ENCODE data around the gene TEDC2.
"Not testable (repeated sequence)": the region's sequence is repeated elsewhere in the genome, so short reads cannot be mapped to it uniquely, and the experiment has no call there.

The TEDC2 gene

DNA sequence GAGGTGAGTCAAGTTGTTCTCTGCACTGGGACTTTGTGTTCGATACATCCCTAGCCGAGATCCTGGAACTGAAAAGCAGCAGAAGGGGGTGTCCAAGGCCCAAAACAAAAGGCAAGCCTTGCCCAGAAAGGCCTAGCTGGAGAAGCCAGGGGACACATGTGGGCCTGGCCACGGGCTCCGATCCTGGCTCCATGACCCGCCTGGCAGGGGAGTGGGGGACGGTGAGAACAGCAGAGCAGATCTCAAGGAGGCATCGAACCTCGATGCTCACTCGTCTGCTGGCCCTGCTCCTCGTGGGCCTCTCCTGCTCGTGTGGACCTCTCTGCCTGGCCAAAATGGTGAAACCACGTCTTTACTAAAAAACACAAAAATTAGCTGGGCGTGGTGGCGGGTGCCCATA lies 21.8 kb upstream of the TEDC2 start:
- DNase-seq (ENCODE audit: low read depth), result no peak

DNA sequence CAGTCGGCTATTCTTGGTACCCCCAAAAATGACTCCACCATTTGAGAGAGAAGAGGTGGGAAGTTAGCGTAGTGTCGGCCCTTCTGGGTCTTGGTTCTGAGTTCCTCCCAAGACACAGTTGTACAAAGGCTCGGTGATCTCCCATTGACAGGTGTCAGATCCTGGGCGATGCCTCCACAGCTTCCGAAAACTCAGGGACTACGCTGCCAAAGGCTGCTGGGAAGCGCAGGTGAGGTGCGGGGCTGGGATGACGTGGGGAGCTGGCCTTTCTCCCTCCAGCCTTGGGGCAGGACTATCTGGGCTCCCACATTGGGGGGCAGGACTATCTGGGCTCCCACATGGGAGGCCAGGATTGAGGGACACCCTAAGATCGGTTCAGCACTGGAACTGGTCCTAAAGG lies 20.3 kb upstream of the TEDC2 start:
- DNase-seq (ENCODE audit: low read depth), result no peak

DNA sequence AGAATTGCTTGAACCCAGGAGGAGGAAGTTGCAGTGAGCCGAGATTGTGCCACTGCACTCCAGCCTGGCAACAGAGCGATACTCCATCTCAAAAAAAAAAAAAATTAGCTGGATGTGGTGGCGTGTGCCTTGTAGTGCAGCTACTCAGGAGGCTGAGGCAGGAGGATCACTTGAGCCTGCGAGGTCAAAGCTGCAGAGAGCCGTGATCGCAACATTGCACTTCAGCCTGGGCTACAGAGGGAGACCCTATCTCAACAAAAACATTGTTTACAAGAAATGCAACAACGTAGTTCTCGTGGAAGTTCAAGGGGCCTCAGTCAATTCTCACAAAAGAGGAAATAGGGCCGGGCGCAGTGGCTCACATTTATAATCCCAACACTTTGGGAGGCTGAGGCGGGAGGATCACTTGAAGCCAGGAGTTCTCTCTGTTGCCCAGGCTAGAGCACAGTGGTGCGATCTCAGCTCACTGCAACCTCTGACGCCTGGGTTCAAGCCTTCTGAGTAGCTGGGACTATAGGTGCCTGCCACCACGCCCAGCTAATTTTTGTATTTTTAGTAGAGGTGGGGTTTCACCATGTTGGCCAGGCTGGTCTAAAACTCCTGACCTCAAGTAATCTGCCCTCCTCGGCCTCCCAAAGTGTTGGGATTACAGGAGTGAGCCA lies 18.6 kb upstream of the TEDC2 start:
- DNase-seq (ENCODE audit: low read depth), result not testable (repeated sequence)

DNA sequence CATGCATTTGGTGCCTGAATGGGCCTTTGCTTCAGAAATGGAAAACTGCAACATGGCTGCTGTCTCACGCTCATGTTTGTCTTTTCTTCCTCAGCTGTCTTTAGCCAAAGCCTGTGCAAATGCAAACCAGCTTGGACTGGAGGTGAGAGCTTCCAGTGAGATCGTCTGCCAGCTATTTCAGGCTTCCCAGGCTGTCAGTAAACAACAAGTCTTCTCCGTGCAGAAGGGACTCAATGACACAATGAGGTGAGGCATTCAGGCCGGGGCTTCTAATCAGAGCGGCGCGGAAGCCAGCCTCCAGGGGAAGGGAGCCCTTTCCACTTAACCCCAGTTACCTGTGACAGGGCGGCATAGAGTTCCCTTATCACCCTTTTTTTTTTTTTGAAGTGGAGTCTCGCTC lies 16.4 kb upstream of the TEDC2 start:
- no peak for DNase-seq (ENCODE audit: low read depth)

DNA sequence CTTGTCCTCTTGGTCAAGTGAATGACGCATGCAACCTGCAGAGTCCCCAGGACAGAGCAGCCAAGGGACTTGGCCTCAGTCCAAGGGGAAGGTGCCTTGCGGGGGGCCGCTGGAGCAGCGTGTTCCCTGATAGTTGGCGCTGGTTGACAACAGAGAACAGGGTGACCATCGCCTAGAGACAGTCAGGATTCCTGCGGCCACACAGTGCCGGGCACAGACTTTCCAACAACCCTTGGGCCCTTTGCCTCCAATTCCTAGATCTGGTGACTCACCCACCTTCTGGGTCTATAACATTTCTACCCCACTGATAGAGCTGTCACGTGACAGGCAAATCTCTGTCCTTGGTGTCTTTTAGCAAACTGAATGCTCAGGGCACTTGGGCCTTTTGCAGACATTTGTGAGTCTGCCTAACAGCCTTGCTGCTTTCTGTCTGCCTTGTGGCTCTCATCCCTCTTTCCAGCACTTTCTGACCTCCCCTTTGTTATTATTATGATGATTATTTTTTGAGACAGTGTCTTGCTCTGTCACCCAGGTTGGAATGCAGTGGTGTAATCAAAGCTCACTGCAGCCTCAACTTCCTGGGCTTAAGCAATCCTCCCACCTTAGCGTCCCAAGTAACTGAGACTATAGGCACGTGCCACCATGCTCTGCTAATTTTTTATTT lies 11.9 kb upstream of the TEDC2 start:
- DNase-seq (ENCODE audit: low read depth), result no peak

DNA sequence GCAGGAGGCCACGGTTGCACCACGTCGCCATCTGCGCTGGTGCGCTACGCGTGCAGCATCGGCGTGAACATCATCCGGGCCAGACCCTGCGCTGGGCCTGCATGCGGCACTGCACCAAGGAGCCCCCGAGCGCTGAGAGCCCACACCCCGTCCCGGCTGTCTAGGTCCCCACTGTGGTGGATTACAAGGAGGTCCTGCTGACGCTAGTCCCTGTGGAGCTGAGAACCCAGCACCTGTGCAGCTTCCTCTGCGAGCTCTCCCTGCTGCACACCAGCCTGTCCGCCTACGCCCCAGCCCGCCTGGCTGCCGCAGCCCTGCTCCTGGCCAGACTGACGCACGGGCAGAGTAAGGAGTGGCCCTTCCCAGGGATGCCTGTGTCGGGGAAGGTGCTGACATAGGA lies 10.8 kb upstream of the TEDC2 start:
- no peak for DNase-seq (ENCODE audit: low read depth)

DNA sequence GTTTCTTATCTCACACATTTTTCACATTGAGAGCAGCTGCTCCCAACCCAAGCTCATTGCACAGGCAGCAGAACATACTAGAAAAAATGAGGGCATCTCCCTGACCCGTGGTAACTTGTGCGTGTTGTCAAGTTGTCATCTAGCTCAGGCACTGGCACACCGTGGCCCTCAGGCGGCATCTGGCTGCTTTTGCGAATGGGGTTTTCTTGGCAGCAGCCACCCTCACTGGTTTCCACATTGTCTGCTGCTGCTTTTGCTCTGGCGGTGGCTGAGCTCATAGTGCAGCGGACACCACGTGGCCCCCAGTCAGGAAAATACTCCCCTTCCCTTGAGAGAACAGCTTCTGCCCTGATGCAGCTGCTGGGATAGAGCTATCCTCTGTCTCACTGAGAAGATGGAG lies 9.4 kb upstream of the TEDC2 start:
- DNase-seq (ENCODE audit: low read depth), result no peak

DNA sequence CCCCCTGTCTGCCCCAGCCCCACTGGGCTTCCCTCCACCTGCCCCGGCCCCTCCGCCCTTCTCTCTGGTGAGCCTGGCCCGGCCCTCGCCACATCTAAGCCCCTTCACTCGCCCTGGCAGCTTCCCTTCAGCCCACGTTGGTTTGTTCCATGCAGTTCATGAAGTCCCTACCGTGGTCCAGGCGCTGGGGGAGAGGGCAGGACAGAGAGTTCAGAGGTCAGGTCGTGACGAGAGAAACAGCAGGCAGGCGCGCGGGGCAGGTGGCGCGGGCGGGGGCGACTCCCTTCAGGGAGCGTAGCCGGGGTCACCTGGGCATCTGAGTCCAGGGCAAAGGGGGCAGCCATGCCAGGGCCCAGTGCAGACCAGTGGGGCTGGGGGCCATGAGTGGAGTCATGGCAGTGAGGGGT lies 8.9 kb upstream of the TEDC2 start:
- no peak for DNase-seq (ENCODE audit: low read depth)

DNA sequence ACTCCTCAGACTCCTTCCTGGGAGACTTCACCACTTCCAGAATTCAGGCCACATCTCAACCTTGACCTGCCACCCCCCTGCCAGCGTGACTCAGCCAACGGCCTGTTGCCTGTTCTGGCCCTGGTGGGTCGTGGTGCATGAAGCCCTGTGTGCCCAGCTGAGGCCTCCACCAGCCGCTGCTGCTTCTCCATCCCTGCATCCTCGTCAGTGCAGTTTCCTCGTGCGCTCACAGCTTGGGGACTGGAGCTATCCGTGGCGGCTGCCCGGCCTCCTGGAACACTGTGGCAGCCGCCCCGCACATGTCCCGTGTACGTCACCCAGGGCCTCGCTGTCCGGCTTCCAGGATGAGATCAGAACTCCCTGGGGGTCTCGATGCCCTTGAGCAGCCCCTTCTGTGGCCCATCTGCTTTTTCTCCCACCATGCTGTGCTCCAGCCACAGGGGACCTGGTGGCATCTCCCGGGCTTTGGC lies 8.0 kb upstream of the TEDC2 start:
- no peak for DNase-seq (ENCODE audit: low read depth)

DNA sequence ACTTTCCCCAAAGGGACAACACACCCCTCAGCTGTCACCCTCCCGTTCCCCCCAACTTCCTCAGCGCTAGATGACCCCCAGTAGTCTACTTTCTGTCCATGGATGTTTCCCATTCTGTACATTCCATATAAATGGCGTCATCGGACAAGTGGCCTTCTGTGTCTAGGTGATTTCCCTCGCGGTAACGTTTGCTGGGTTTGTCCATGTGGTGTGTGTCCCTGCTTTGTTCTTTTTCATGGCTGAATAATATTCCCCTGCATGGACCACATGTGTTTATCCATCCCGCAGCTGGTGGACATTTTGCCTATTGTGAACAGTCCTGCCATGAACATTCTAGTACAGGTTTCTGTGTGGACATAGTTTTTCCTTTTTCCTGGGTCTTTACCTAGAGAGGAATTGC lies 7.3 kb upstream of the TEDC2 start:
- DNase-seq (ENCODE audit: low read depth), result no peak

DNA sequence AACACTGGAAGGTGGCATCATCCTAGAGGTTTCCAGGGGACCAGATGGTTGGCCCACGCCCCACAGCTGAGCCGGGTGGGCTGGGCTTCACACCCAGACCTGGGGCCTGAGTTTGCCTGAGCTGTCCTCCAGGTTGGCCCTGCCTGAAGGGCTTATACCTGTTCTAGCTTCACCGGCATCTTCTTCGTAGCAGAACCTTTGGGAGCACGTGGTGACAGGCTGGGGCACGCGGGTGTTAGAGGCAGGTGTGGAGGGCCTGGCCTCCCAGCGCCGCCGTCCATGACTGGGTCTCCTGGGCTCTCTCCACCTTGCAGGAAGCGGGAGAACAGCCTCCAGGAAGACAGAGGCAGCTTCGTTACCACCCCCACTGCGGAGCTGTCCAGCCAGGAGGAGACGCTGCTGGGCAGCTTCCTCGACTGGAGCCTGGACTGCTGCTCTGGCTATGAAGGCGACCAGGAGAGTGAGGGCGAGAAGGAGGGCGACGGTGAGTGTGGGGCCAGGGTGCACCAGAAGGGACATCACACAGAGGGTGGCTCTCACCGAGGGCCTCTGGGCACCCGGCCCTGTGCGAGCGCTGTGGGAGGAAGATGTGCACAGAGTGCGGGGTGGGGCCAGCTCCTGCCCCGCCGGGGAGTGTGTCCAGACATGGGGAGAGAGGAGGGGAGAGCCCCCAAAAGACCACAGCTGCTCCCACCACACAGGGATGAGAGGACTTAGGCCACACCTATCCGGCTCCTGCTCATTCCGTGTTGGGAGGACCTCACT lies 4.6 kb upstream of the TEDC2 start:
- no peak for DNase-seq (ENCODE audit: low read depth)

DNA sequence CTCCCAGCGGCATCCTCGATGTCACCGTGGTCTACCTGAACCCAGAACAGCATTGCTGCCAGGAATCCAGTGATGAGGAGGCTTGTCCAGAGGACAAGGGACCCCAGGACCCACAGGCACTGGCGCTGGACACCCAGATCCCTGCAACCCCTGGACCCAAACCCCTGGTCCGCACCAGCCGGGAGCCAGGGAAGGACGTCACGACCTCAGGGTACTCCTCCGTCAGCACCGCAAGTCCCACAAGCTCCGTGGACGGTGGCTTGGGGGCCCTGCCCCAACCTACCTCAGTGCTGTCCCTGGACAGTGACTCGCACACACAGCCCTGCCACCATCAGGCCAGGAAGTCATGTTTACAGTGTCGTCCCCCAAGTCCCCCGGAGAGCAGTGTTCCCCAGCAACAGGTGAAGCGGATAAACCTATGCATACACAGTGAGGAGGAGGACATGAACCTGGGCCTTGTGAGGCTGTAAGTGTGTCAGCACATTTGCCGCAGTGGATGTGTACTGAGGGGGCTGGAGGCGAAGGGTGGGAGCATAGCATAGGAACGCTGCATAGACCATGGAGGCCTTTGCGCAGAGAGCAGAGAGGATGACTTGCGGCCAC lies 3.3 kb upstream of the TEDC2 start:
- no peak for DNase-seq (ENCODE audit: low read depth)

DNA sequence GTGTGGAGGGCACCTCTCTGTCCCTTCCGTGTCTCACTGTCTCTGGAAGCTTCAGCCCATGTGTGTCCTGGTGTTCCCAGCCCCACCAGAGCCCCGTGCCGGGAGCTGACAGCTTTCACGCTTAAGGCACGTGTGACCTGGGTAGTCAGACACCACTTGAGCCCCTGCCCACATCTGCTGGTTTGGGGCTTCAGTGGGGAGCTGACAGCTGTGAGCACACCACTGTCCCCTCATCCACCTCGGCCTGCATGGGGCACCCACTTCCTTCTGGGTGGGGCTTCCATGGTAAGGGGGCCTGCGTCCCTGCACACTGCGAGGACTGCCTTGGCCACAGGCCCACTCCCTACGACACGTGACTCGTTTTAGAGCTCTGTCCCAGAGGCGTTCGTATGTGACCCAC lies 2.6 kb upstream of the TEDC2 start:
- no peak for DNase-seq (ENCODE audit: low read depth)

DNA sequence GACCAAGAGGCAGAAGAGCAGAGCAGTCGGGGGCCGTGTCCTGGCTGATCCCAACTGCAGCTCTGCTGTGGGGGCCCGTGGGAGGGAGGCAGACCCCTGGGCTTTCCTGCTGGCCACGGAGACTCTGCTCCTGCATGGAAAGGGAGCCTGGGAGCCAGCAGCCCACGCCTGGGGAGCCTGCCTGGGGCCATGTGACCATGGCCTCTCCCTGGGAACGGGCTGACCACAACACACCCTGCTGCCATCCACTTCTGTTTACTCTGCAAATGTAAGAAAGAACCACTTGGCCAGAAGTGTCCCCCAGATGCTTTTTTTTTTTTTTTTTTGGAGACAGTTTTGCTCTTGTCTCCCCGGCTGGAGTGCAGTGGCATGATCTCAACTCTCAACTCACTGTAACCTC lies 2.0 kb upstream of the TEDC2 start:
- no peak for DNase-seq (ENCODE audit: low read depth)

DNA sequence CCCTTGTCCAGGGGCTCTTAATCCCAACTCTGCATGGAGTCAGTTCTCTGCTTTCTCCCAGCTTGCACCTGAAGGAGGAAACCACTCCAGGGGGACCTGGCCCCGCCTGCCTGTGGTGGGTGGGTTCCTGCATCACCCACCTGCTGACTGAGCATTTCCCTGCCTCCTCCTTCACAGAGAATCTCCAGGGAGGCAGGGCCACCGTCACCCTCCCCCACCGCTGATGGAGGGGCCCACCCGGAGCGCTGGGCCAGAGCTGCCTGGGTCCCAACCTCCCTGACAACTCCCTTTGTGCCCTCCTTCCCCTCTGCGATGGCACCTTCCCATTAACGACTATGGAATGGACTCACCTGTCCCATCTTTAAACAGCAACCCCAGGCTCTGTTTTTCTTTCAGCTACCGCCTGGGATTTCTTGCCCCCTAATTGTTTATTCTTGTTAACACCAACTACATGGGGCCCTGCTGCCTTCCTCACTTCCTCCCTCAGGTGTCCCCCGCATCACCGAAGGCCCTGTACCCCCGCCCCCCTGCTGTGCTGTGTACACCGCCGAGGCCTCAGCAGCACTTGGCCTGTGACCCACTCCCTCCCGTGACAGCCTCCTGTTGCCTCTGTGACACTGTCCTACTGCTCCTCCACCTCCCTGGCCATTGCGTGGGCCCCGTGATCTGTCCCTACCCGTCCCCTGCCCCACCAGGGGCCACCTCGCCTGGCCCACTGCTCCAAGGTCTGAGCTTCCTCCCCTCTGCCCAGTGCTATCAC lies 842 bp upstream of the TEDC2 start:
- no peak for DNase-seq (ENCODE audit: low read depth)

DNA sequence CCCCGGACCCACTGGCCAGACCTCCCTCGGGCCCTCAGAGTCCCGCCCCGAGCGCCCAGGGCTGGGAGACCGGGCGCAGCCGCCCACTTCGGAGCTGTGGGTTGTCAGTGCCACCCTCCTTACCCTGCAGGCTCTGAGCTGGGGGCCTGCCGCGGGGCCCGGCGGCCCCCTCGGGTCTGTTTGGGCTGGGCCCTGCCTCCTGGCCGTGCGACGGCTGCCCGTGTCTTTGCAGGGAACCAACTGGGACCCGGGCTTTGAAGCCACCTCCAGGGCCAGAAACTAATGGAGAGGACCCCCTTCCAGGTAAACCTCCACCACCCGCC lies 443 bp downstream of the TEDC2 start:
- no peak for DNase-seq (ENCODE audit: low read depth)

DNA sequence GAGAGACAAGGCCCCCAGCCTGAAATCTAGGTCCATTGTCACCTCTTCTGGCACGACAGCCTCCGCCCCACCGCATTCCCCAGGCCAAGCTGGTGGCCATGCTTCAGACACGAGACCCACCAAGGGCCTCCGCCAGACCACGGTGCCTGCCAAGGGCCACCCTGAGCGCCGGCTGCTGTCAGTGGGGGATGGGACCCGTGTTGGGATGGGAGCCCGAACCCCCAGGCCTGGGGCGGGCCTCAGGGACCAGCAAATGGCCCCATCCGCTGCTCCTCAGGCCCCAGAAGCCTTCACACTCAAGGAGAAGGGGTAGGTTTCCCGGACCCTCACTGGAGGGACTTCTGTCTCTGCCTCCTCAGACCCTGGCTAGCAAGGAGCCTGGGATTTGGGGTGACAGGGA lies 1.0 kb downstream of the TEDC2 start:
- DNase-seq (ENCODE audit: low read depth), result no peak

DNA sequence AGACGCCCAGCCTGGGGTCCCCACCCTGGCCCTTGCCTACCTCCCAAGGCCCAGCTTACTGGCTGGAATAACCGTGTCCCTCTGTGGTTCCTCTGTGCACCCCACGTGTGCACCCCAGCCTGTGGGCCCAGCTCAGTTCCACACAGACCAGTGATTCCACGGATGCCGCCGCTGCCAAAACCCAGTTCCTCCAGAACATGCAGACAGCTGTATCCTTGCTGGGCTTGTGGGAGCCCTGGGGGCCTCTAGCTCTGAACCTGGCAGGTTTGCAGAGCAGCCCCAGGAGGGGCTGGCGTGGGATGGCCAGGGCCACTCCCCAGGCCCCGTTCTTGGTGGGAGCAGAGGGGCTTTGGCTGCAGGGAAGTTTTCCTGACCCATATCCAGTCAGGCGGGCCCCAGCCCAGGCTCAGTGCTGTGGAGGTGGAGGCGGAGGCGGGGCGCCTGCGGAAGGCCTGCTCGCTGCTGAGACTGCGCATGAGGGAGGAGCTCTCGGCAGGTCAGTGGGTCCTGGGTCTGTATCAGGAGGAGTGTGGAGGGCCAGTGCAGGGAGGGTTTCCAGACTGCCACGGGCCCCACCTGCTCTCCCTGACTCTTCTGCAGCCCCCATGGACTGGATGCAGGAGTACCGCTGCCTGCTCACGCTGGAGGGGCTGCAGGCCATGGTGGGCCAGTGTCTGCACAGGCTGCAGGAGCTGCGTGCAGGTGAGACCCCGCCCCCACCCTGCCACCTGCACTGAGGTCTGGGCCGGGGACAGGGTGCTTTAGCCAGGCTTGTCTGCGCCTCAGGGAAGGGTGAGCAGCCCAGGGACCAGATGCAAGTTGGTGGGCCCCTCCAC lies 2.3 kb downstream of the TEDC2 start:
- no peak for DNase-seq (ENCODE audit: low read depth)

DNA sequence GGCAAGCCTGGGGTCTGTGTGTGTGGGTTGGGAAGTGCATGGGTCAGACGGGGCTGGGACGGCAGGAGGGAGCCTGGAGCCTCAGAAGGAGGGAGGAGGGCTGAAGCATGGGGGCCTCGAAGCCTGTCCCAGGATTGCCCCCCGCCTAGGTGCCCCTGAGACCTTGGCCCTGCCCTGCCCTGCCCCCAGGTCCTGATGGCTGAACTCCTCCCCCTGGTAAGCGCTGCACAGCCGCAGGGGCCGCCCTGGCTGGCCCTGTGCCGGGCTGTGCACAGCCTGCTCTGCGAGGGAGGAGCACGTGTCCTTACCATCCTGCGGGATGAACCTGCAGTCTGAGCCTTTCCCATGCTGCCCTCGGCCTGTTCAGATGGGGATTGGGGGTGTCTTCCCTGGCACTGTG lies 4.4 kb downstream of the TEDC2 start:
- DNase-seq (ENCODE audit: low read depth), result no peak

DNA sequence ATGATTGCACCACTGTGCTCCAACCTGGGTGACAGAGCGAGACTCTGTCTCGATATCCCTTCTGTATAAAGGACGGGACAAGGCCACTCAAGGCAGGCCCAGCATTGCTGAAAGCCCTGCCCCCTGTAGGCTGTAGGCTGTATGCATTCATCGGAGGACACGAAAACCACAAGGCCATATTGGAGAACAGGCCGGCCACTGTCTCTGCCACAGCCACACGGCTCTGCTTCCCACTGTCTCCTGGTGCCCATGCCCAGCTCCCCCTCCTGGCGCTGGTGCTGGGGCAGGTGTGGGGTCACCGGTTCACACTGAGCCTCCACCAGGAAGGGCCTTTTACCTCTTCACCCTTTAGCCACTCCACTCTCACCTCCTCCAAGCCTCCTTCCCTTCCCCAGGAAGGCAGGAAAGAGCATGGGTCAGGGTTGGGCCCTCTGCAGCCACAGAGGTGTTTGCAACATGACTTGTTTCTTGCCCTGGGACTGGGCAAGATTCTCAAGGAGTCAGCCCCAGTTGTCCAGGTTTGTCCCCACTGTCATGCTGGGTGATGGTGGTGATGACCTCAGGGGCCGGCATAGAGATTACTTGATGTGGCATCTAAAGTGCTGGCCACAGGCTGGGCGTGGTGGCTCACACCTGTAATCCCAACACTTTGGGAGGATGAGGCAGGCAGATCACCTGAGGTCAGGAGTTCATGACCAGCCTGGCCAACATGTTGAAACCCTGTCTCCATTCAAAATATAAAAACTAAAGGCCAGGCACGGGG lies 5.9 kb downstream of the TEDC2 start:
- no peak for DNase-seq (ENCODE audit: low read depth)

Data from GM04504 (cell line).